ENCODE measurements around the gene MOB3B. TPM values are rescaled to one million over a fixed set of nuclear protein-coding genes. Genes with fewer than 3 reads are reported as not detected.

The MOB3B gene
- total RNA-seq, 4 donors from 2014 or later, result 16.2 to 23.7 (median 19.7) TPM

DNA sequence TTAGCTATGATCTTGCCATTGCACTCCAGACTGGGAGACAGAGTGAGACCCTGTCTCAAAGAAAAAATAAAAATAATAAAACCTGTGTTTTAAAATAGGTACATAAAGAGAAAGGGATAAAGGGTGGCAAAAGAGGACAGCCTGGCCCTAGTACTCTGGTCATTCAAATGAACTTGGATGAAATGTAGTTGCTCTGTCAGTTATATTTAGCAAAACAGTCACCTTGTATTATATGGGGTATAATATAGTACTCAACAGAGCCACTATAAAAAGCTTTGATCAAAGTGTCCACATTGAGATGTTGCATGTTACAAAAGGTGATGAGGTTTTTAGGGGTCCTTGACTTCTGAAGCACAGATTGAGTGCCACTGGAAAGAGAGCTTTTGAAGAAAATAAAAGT is 171.6 kb downstream of the MOB3B start:
- H3K27ac ChIP-seq, result no peak overlapping the region
- DNase-seq (ENCODE audit: low spot score in 2 of 2), result no peak
- H3K27me3 ChIP-seq, result no peaks in the 10 kb centered on the region
- H3K4me3 ChIP-seq, result no peak overlapping the region
- TF ChIP-seq, protein P1, sequence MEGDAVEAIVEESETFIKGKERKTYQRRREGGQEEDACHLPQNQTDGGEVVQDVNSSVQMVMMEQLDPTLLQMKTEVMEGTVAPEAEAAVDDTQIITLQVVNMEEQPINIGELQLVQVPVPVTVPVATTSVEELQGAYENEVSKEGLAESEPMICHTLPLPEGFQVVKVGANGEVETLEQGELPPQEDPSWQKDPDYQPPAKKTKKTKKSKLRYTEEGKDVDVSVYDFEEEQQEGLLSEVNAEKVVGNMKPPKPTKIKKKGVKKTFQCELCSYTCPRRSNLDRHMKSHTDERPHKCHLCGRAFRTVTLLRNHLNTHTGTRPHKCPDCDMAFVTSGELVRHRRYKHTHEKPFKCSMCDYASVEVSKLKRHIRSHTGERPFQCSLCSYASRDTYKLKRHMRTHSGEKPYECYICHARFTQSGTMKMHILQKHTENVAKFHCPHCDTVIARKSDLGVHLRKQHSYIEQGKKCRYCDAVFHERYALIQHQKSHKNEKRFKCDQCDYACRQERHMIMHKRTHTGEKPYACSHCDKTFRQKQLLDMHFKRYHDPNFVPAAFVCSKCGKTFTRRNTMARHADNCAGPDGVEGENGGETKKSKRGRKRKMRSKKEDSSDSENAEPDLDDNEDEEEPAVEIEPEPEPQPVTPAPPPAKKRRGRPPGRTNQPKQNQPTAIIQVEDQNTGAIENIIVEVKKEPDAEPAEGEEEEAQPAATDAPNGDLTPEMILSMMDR (IDR thresholded peaks at IDR 0.05), result no peak
- TF ChIP-seq EP300 (IDR thresholded peaks at IDR 0.05) (no peak), POLR2A (IDR thresholded peaks at IDR 0.05) (no peak)
- peaks cover 0 to 4% (median 0%) of the 10 kb centered on the region in 3 donors for H3K36me3 ChIP-seq
- H3K4me1 ChIP-seq, result peaks cover 0 to 25% (median 10%) of the 10 kb centered on the region in 4 donors
- H3K9me3 ChIP-seq, result no peaks in the 10 kb centered on the region

GRCh38 chr9:27356446-27356845 is 173.2 kb downstream of the MOB3B start:
- peaks cover 0 to 34% (median 10%) of the 10 kb centered on the region in 4 donors for H3K4me1 ChIP-seq
- no peaks in the 10 kb centered on the region for H3K9me3 ChIP-seq
- peak overlapping the region in 3 of 4 donors; percentile 21 to 62 (median 43) for H3K27ac ChIP-seq
- H3K36me3 ChIP-seq, result peaks cover 0 to 4% (median 0%) of the 10 kb centered on the region in 3 donors
- TF ChIP-seq EP300 (IDR thresholded peaks at IDR 0.05) (no peak), POLR2A (IDR thresholded peaks at IDR 0.05) (no peak)
- TF ChIP-seq, protein P1 (IDR thresholded peaks at IDR 0.05), result no peak
- WGBS, 2 donors, result 34 to 54% methylated on average over 2 of the region's 2 CpGs
- no peak for DNase-seq (ENCODE audit: low spot score in 2 of 2)
- no peak overlapping the region for H3K4me3 ChIP-seq
- no peaks in the 10 kb centered on the region for H3K27me3 ChIP-seq

DNA sequence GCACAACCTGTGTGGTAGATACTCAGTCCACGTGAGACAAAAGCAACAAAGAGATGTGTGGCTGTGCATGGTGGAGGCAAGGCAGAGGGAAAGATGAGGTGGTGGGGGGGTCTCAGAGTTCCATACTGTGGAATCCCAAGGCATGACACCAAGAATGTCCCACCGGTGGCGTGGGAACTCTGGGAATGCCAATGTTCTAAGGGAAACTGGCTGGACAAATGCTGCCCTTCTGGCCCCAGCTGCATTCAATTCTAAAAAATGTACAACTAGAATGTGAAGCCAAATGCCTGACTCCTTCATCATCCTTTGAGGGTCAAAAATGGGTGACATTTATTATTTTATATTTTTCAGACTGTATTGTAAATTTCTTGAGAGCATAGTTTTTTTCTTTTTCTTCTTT is 174.4 kb downstream of the MOB3B start:
- H3K4me3 ChIP-seq, result no peak overlapping the region
- peaks cover 0 to 40% (median 10%) of the 10 kb centered on the region in 4 donors for H3K4me1 ChIP-seq
- no peaks in the 10 kb centered on the region for H3K27me3 ChIP-seq
- H3K36me3 ChIP-seq, result peaks cover 0 to 4% (median 0%) of the 10 kb centered on the region in 3 donors
- no peaks in the 10 kb centered on the region for H3K9me3 ChIP-seq
- TF ChIP-seq POLR2A (IDR thresholded peaks at IDR 0.05), result no peak
- no peak for TF ChIP-seq EP300 (IDR thresholded peaks at IDR 0.05)
- TF ChIP-seq, protein P1 (IDR thresholded peaks at IDR 0.05), result no peak
- H3K27ac ChIP-seq, result no peak overlapping the region
- 49 to 63% methylated on average over 3 of the region's 3 CpGs for WGBS, 2 donors
- DNase-seq (ENCODE audit: low spot score in 2 of 2), result no peak

GRCh38 chr9:27353474-27354229 is 176.0 kb downstream of the MOB3B start:
- H3K4me3 ChIP-seq, result no peak overlapping the region
- peaks cover 0 to 40% (median 10%) of the 10 kb centered on the region in 4 donors for H3K4me1 ChIP-seq
- H3K27ac ChIP-seq, result peak overlapping the region in 2 of 4 donors; percentile 40 to 47
- DNase-seq (ENCODE audit: low spot score in 2 of 2), result no peak
- no peaks in the 10 kb centered on the region for H3K27me3 ChIP-seq
- WGBS, 2 donors, result 46 to 53% methylated on average over 5 of the region's 5 CpGs
- no peaks in the 10 kb centered on the region for H3K9me3 ChIP-seq
- peaks cover 0 to under 1% (median 0%) of the 10 kb centered on the region in 3 donors for H3K36me3 ChIP-seq
- TF ChIP-seq, protein P1 (IDR thresholded peaks at IDR 0.05), result no peak
- TF ChIP-seq EP300 (IDR thresholded peaks at IDR 0.05) (no peak), POLR2A (IDR thresholded peaks at IDR 0.05) (no peak)

DNA sequence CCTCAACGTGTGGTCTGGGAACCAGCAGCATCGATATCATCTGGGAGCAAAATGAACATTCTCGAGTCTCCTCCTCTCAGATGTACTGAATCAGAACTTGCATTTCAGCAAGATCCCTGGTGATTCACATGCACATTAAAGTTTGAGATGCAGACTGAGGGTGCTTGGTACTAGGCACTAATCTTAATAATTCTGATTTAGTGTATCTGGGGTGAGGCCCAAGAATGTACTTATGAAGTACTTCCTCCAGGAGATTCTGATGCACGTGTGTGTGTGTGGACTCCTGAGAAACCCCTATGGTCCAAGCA is 176.5 kb downstream of the MOB3B start:
- H3K27me3 ChIP-seq, result no peaks in the 10 kb centered on the region
- H3K4me3 ChIP-seq, result no peak overlapping the region
- TF ChIP-seq, protein P1 (IDR thresholded peaks at IDR 0.05), result no peak
- TF ChIP-seq EP300 (IDR thresholded peaks at IDR 0.05) (no peak), POLR2A (IDR thresholded peaks at IDR 0.05) (no peak)
- no peaks in the 10 kb centered on the region for H3K9me3 ChIP-seq
- WGBS, 2 donors, result 64 to 74% methylated on average over 4 of the region's 4 CpGs
- peak overlapping the region in 2 of 4 donors; percentile 1 to 47 for H3K27ac ChIP-seq
- H3K36me3 ChIP-seq, result no peaks in the 10 kb centered on the region
- peaks cover 0 to 40% (median 10%) of the 10 kb centered on the region in 4 donors for H3K4me1 ChIP-seq
- no peak for DNase-seq (ENCODE audit: low spot score in 2 of 2)
